EL (cell line): Measurements from ENCODE around the gene SNX30.
A peak's percentile ranks its signal among the peaks of the same experiment; 100 is the strongest.

Experiments used
- DNase-seq: peaks from one replicate; pipeline ENCODE4 v3.0.0-alpha.2; 2016

The SNX30 gene

DNA sequence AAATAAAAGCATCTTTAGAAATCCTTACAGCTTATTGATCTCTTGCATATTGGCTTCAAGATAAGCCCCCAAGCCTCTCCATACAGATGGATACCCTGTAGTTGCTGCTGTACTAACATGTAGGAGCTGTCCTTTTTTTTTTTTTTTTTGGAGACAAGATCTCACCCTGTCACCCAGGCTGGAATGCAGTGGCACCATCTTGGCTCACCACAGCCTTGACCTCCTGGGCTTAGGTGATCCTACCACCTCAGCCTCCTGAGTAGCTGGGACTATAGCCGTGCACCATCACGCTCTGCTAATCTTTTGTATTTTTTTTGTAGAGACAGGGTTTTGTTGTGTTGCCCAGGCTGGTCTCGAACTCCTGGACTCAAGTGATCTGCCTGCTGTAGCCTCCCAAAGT lies 35.4 kb downstream of the SNX30 start:
- DNase-seq = no peak

DNA sequence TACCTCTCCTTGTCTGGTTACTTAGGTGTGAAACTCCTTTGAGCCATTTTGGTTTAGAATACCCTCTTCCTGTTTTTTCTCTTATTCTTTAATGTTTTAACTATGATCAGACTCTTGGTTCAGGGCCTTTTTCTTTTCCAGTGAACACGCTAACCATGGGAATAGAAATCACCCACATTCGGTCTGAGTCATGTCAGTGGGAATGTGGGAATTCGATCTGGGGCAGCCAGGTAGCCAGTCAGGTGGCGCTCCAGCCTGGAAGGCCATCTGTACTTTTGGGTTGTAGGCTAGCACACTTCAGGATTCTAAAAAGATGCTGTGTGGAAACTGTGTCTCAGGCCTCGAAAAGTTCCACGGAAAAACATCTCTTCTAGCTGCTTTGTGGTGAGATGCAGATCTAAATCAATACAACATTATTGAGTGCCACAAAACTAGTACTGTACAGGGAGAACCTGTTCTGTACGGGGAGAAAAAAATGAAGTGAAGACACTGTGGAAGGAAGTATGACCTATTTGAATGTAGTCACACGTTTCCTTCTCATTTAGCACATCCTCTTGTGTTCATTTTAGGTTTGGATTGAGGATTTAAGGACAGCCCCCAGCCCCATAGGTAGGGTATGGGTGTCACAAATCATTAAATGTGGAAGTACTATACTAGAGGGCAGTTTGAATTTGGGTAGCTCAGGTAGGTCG lies 36.4 kb downstream of the SNX30 start:
- DNase-seq = no peak

DNA sequence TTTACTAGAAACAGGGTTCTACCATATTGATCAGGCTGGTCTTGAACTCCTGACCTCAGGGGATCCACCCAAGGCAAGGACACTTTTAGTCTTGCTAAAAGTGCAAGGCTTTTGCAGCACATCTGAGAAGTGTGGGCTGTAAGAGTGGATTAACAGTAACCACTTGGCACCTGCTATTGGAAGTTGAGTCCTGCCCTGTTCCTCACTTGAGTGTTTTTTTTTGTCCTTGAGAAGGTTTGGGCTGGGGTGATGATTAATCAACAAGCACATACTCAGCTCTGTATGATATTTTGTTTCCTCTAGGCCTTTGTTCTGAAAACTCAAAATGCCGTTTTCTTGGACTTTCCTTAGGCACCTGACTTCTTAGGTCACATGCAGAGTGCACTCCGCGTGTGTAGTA lies 37.4 kb downstream of the SNX30 start:
- DNase-seq = no peak

DNA sequence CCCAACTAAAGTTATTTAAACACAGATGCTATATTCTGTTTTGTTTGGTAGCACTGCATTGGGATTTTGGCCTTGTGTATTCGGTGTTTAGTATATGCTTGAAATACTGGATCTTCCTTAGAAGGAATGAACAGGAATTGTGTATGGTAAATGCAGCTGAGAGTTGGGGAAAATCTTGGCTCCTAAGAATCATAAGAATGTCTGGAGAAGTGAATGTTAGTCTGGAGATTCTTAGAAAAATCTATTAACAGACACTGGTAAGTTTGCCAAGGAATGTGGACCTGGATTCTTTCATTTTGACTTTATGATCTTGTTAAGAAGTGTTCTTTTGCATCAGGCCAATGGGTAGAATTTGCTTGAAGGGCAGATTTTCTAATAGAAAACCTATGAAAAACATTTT lies 38.9 kb downstream of the SNX30 start:
- DNase-seq = peak; percentile 29

DNA sequence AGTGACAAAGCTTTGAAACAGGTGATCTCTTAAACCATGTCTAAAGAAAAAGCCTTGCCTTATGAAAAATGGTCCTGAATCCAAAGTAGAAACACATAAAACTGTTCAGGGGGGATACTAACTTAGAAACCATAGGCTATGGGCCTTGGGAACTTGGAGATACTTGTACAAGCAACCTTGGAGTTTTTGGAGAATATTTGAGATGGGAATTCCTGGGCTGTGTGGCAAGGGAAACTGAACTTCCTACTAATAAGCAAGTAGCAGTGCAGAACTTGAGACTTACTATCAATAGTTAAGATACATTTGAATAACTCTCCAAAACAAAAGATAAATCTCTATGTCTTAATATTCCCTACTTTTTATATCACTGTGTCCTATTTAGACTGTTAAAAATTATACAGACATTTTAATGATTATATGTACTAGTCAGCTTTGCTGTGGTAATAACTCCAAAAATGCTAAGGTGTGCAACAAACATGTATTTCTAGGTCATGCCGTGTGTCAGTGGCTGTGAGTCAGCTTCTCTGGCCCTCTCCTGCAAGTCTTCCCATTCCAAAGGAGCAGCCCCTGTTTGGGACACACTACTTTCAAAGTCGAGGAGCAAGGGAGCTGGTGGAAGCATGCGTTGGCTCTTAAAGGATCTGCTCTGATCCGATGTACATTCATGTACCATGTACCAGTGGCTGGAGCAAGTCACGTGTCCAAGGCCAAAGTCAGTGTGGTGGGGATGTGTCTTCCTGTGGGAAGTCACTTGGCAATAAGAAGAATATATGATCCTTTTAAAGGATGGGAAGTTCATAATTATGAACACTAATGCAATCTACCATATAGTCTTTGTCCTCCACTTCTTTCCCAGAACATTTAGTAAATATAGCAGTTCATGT lies 39.6 kb downstream of the SNX30 start:
- no peak for DNase-seq

DNA sequence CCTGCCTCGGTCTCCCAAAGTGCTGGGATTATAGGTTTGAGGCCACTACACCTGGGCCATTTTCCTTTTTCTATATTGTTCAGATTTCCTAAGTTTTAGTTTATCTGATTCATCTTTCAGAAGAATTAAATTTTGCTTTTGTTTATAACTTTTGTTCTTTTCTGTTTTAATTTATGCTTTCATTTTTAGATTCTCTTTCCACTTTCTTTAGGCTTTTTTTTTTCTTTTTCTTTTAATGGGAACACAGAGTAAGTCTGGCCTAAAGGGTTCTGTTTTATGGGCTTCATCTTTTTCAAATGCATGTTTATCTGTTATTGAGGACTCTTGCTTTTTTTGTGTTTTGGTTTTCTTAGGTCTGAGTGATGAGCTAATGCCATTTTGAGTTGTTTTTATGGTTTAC lies 42.1 kb downstream of the SNX30 start:
- DNase-seq = no peak

- peak; percentile 73 for DNase-seq
Measured at GRCh38 chr9:112793213-112793810, 42.8 kb downstream of the SNX30 start.

DNA sequence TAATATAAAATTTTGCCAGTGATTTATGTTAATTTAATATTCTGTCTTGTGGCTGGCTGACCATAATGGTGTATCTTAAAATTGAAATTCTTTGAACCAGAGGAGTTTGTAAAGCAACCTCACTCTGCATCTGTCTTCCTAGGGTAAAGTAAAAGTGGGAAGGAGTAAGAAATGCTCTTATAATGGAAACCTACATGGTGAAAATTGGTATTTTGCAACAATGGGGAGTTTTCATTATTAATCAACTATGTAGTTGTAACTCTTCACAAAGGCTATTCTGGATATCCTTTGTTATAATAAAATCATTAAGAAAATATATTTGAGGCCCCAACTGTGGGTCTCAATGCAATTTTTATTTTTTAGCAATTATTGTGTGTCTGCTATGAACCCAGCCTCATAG lies 44.2 kb downstream of the SNX30 start:
- DNase-seq = no peak

- no peak for DNase-seq
Measured at GRCh38 chr9:112795921-112796320, 45.4 kb downstream of the SNX30 start.

GRCh38 chr9:112796485-112796884 lies 45.9 kb downstream of the SNX30 start:
- no peak for DNase-seq

DNA sequence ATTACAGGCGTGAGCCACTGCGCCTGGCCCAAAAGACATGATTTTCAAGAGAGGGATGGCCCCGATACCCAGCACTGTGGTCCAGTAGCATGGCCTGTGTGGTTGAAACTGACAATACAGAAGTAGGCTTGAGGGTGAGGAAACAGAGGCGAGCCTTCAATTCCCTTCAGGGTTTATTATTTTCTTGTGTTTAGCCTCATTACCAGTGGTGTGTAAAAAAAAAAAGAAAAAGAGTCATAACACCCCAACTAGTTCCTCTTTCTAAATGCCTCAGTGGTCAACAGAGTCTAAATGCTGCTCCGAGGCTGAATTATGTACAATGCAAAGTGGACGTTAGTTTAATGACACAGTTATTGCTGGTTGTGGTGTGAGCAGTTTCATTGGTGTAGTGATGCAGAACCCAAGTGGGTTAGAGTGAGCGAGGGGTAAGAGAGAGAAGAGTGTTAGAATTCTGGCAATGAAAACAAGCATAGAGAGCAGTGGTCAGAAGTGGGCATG lies 58.8 kb downstream of the SNX30 start:
- DNase-seq = no peak

DNA sequence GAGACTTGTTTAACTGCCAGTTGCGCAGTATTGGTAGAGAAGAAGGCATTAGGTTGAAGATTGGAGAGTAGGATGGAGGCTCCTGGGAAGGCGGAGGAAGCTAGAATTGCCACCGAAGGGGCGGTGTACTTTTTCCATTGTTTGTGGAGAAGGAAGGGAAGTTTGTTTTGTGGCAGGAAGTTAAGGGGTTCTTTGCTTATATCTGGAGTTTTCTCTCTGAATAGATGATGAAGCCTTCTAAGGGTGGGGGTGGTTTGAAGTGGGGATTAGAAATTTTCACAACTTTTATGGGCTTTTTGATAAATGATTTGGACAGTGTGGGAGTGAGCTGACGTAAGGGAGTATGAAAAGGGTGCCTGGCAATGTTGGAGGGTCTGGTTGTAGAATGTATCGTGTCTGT lies 59.3 kb downstream of the SNX30 start:
- no peak for DNase-seq

- DNase-seq = no peak
Measured at GRCh38 chr9:112810696-112811490, 60.3 kb downstream of the SNX30 start.

DNA sequence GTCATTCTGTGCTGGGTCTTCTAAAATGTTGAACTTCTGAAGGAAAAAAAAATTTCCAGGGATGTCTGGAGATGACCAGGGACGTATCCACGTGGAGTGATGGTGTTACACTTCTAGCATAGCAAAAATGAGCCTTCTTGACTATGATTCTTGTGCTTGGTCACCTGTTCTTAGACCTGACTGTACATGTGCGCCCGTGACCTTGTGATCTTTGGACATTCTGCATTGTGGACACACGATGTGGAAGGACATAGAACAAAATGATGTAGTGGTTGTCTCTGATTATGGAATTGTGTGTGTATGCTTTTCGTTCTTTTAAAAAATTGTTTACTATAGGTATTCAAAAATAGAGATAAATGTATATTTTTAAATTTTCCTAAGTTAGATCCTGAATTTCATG lies 61.0 kb downstream of the SNX30 start:
- DNase-seq = no peak

- DNase-seq = no peak
Measured at GRCh38 chr9:112815868-112816267, 65.3 kb downstream of the SNX30 start.

DNA sequence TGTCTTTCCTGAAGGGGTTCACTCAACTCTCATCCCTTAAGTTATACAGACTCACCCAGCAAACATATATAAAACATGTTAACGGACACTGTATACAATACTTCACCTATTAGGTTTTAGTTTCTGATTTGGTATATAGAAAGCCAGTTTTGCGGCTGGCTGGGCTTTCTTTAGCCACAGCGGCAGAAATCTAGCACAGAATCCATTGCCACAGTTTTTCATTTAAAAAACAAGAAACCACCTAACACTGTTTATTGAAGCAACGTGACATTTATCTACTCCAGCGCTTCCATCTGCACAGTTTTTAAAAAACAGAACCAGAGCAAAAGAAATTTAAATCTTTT lies 67.3 kb downstream of the SNX30 start:
- no peak for DNase-seq

- peak; percentile 57 for DNase-seq
Measured at GRCh38 chr9:112819635-112820496, 69.3 kb downstream of the SNX30 start.

DNA sequence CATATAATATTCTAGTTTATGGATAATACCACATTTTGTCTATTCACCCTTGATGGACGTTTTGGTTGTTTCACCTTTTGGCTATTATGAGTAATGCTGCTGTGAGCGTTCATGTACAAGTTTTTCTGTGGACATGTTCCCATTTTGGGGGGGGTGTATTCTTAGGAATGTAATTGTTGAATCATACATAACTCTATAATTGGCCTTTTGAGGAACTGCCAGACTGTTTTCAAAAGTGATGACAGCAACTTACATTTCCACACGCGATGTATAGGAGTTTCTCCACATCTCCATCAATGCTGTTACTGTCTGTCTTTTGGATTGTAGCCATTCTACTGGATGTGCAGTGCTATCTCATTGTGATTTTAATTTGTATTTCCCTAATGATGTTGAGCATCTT lies 70.3 kb downstream of the SNX30 start:
- peak; percentile 74 for DNase-seq

DNA sequence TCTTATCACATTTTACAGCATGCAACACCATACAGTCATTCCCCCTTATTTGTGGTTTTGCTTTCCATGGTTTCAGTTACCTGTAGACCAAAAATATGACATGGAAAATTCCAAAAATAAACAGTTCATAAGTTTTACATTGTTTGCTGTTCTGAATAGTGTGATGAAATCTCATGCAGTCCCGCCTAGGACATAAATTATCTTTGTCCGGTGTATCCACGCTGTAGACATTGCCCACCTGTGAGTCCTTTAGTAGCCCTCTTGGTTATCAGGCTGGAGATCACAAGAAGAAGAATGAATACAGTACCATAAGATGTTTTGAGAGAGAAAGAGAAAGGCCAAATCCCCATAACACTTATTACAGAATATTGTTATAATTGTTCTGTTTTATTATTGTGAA lies 72.1 kb downstream of the SNX30 start:
- DNase-seq = no peak

DNA sequence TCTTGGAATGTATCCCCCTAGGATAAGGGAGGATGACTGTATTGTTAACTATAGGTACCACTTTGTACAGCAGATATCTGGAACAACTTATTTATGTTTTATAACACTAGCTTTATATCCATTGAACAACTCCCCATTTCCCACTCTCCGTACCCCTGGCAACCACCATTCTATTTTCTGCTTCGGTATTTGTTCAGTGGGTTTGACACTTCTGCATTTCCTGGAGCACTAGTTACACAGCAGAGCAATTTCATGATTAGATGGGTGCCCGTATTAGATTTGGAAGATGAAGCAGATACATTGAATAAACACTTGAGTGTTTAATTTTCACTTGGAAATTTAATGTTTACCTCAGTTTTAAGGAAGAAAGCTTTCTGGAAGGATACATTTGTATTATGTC lies 72.7 kb downstream of the SNX30 start:
- no peak for DNase-seq

GRCh38 chr9:112831281-112831851 lies 80.8 kb downstream of the SNX30 start:
- DNase-seq = no peak

- DNase-seq = no peak
Measured at GRCh38 chr9:112831969-112832368, 81.4 kb downstream of the SNX30 start.
